ENCODE results near the gene SYT7.

DNA sequence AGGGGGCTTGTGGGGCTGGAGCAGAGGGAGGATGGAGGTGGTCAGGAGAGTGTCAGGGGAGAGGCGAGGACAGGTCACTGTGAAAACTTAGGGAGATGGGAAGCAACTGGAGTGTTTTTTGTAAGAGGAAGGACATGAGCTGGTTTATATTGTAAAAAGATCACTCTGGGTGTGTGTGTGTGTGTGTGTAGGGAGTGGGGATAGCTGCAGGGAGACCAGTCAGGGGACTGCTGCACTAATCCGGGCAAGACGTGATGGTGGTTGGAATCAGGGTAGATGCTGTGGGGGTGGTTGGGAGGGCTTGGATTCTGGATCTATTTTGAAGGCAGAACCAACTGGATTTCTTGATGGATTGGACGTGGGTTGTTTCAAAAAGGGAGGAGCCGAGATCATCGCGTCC lies 11.3 kb upstream of the SYT7 start:
- TF ChIP-seq, protein P1, sequence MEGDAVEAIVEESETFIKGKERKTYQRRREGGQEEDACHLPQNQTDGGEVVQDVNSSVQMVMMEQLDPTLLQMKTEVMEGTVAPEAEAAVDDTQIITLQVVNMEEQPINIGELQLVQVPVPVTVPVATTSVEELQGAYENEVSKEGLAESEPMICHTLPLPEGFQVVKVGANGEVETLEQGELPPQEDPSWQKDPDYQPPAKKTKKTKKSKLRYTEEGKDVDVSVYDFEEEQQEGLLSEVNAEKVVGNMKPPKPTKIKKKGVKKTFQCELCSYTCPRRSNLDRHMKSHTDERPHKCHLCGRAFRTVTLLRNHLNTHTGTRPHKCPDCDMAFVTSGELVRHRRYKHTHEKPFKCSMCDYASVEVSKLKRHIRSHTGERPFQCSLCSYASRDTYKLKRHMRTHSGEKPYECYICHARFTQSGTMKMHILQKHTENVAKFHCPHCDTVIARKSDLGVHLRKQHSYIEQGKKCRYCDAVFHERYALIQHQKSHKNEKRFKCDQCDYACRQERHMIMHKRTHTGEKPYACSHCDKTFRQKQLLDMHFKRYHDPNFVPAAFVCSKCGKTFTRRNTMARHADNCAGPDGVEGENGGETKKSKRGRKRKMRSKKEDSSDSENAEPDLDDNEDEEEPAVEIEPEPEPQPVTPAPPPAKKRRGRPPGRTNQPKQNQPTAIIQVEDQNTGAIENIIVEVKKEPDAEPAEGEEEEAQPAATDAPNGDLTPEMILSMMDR (IDR thresholded peaks at IDR 0.05 in 8 of 11, conservative IDR thresholded peaks at IDR 0.05 in 3 of 11): no peak
- TF ChIP-seq POLR2AphosphoS5 (IDR thresholded peaks at IDR 0.05): no peak

Data from spleen (tissue), 7 donors.